Endothelial cell of umbilical vein (primary cell): ENCODE results near the gene DNAJB9. TPM values are rescaled to one million over a fixed set of nuclear protein-coding genes. Genes with fewer than 3 reads are reported as not detected.

ENCODE experiments used
- BruUV-seq: library from RNA; stranded (reverse); fragments of 400-500 nt; replicated peaks from 2 replicates; lab custom pipeline; 2021; lab: Mats Ljungman, UMichigan
- CTCF ChIA-PET: fragments of 300-600, 350-600 bp; sonication (Branson Sonifier 250); formaldehyde crosslinking; loops from one replicate; lab custom pipeline; 2021; ENCODE audit warnings: antibody characterized with exemption, inconsistent platforms; lab: Charles Lee
- POLR2A ChIA-PET: fragments of 300-600, 350-600 bp; sonication (Branson Sonifier 250); formaldehyde crosslinking; loops from one replicate; lab custom pipeline; 2021; ENCODE audit warnings: antibody characterized with exemption, inconsistent platforms; lab: Charles Lee
- DNase-seq: peaks from one replicate; pipeline ENCODE4 v3.0.0-alpha.2; 2011; ENCODE audit warnings: low read depth, low spot score
- FAIRE-seq: peaks from 2 replicates; lab custom pipeline; 2011; peaks lifted over from hg19 to GRCh38; lab: Jason Lieb, UNC
- H2AFZ ChIP-seq: 2 replicates; pipeline ENCODE4 v1.6.0; 2012; ENCODE audit warnings: low read depth, low read length, control low read depth, inconsistent platforms
- H3K27ac ChIP-seq: 2 replicates; pipeline ENCODE4 v1.5.1; 2011; ENCODE audit warnings: low read depth, mild to moderate bottlenecking, control low read depth, low read length, moderate library complexity; ENCODE audit not compliant: insufficient read depth
- H3K27me3 ChIP-seq, 2 experiments: 2 replicates each; pipeline versions ENCODE4 v1.6.0 to v1.6.1; 2011; ENCODE audit warnings: low read length in 2 of 2, mixed read lengths in 1 of 2; ENCODE audit not compliant: control insufficient read depth in 2 of 2, insufficient read depth in 2 of 2
- H3K36me3 ChIP-seq, 2 experiments: 2 replicates in 1 of 2; 3 replicates in 1 of 2; pipeline ENCODE4 v1.5.1; 2011; ENCODE audit warnings: low read length in 2 of 2, mild to moderate bottlenecking in 1 of 2, moderate library complexity in 1 of 2; ENCODE audit not compliant: control insufficient read depth in 2 of 2, insufficient read depth in 2 of 2; ENCODE audit errors: extremely low read depth in 1 of 2
- H3K4me1 ChIP-seq: 3 replicates; pipeline ENCODE4 v1.5.1; 2011; ENCODE audit warnings: mild to moderate bottlenecking, low read length; ENCODE audit not compliant: control insufficient read depth, insufficient read depth; ENCODE audit errors: extremely low read depth
- H3K4me2 ChIP-seq: 2 replicates; pipeline ENCODE4 v1.6.1; 2011; ENCODE audit warnings: low read length, control low read depth, mixed read lengths; ENCODE audit not compliant: insufficient read depth
- H3K4me3 ChIP-seq, 3 experiments: fragments of 200-600 bp in 1 of 3; sonication (generic), shearing (Covaris generic) in 1 of 3; replicated peaks in 1 of 3; 2 replicates each; pipeline ENCODE4 v1.5.1; 2011 to 2016; ENCODE audit warnings: control low read depth in 3 of 3, low read length in 3 of 3, mild to moderate bottlenecking in 2 of 3, inconsistent platforms in 1 of 3, low read depth in 1 of 3, moderate library complexity in 1 of 3; ENCODE audit not compliant: insufficient read depth in 1 of 3
- H3K79me2 ChIP-seq: 2 replicates; pipeline ENCODE4 v1.6.0; 2012; ENCODE audit warnings: low read length, inconsistent platforms; ENCODE audit not compliant: control insufficient read depth, insufficient read depth
- H3K9ac ChIP-seq: replicated peaks from 2 replicates; pipeline ENCODE3; 2011; ENCODE audit warnings: low read length, control low read depth; ENCODE audit not compliant: insufficient read depth; ENCODE audit errors: extremely low read depth
- H3K9me1 ChIP-seq: replicated peaks from 3 replicates; pipeline ENCODE4 v1.6.0; 2011; ENCODE audit warnings: mild to moderate bottlenecking, low read length; ENCODE audit not compliant: control insufficient read depth, insufficient read depth; ENCODE audit errors: extremely low read depth
- H3K9me3 ChIP-seq: replicated peaks from 2 replicates; pipeline ENCODE4 v1.5.1; 2012; ENCODE audit warnings: low read length, inconsistent platforms; ENCODE audit not compliant: control insufficient read depth, insufficient read depth
- H4K20me1 ChIP-seq: replicated peaks from 2 replicates; pipeline ENCODE3; 2011; ENCODE audit warnings: mild to moderate bottlenecking, low read length; ENCODE audit not compliant: control insufficient read depth, insufficient read depth; ENCODE audit errors: extremely low read depth
- CTCF ChIP-seq, 2 donors: IDR thresholded peaks; 1 replicate in 1 of 2; 2 replicates in 1 of 2; pipeline ENCODE4 v1.5.1; 2011; ENCODE audit warnings: low read length in 2 of 2, mild to moderate bottlenecking in 2 of 2, moderate library complexity in 2 of 2, control low read depth in 1 of 2, inconsistent platforms in 1 of 2, low read depth in 1 of 2; ENCODE audit not compliant: insufficient read depth in 1 of 2; ENCODE audit errors: extremely low read depth in 1 of 2
- FOS ChIP-seq: IDR thresholded peaks from 2 replicates; pipeline ENCODE4 v1.6.1; 2011; ENCODE audit warnings: mild to moderate bottlenecking, low read length, moderate library complexity, borderline replicate concordance; ENCODE audit not compliant: insufficient read depth
- GATA2 ChIP-seq: IDR thresholded peaks from 2 replicates; pipeline ENCODE4 v1.7.0; 2011; ENCODE audit warnings: low read depth, mild to moderate bottlenecking, moderate library complexity, mixed read lengths, low read length; ENCODE audit not compliant: insufficient read length, insufficient read depth
- JUN ChIP-seq: IDR thresholded peaks from 2 replicates; pipeline ENCODE4 v1.6.1; 2011; ENCODE audit warnings: borderline replicate concordance, low read depth; ENCODE audit not compliant: insufficient read length, insufficient read depth
- MYC ChIP-seq: IDR thresholded peaks from one replicate; pipeline ENCODE4 v1.6.1; 2011; ENCODE audit warnings: mild to moderate bottlenecking, low read depth, low read length
- POLR2A ChIP-seq: IDR thresholded peaks from 2 replicates; pipeline ENCODE4 v1.6.1; 2012; ENCODE audit warnings: low read depth, mild to moderate bottlenecking, control low read depth, low read length
- dilution Hi-C: fragments of 300-500 bp; cut with MboI; formaldehyde crosslinking; loops from one replicate; pipeline ENCODE4 v1.15.0; 2019; ENCODE audit warnings: low sequenced_read_pairs; ENCODE audit not compliant: extremely low pct_ligation_motif_present
- intact Hi-C: fragments of 100-400 bp; cut with micrococcal nuclease; formaldehyde crosslinking; loops from one replicate; pipeline ENCODE4 v1.10.0; 2022
- polyA plus RNA-seq, 4 experiments: library from polyadenylated mRNA; depleted of rRNA in 3 of 4; stranded (reverse) in 3 of 4; unstranded in 1 of 4; fragments of >200 nt; gene quantifications; 2 replicates each; pipeline versions ENCODE4 v1.2.1 to v1.2.3, GENCODE V29; 2011 to 2012; ENCODE audit warnings: missing spikeins in 1 of 4
- total RNA-seq: library from RNA; stranded (reverse); gene quantifications from 2 replicates; pipeline ENCODE4 v1.2.3, GENCODE V29; 2021

The DNAJB9 gene
- total and polyA plus RNA-seq, 2 donors (not counting 3 experiments of a cell fraction or from before 2014, with no cell fraction given): 11.7 to 11.9 TPM

GRCh38 chr7:108611268-108611667 lies 41.6 kb downstream of the DNAJB9 start:
- CTCF ChIA-PET: interaction anchor here (1.1 kb wide), 1 partner anchor 264 kb away, joined by 5 read pairs; no protein-coding TSS in a partner anchor
- intact Hi-C loops: loop anchor here (5.0 kb wide), 2 partner anchors 1481 to 1831 kb away; no protein-coding TSS in a partner anchor

GRCh38 chr7:108613147-108613948 lies 43.7 kb downstream of the DNAJB9 start:
- Histone ChIP-seq H3K9me3 (no peaks in the 10 kb centered on the region), H2AFZ (no peak overlapping the region), H3K79me2 (no peaks in the 10 kb centered on the region), H3K4me1 (no peaks in the 10 kb centered on the region), H3K27ac (no peak overlapping the region), H4K20me1 (no peaks in the 10 kb centered on the region), H3K36me3 (no peaks in the 10 kb centered on the region), H3K9me1 (no peaks in the 10 kb centered on the region), H3K9ac (no peak overlapping the region), H3K4me3 (no peak overlapping the region), H3K27me3 (peaks cover 3 to 11% of the 10 kb centered on the region in 2 experiments), H3K4me2 (no peak overlapping the region)
- POLR2A ChIA-PET: no interaction called here
- FAIRE-seq (peak; percentile 70), DNase-seq (peak; percentile 59)
- no TSS peak for BruUV-seq
- intact Hi-C loops: loop anchor here (1.0 to 5.0 kb wide), 3 partner anchors 262 to 1829 kb away; no protein-coding TSS in a partner anchor
- CTCF ChIA-PET: interaction anchor here (0.7 to 1.3 kb wide), 4 partner anchors 12 to 1829 kb away, joined by 3 to 5 read pairs (median 4); no protein-coding TSS in a partner anchor
- TF ChIP-seq JUN: no peak
- no peak for TF ChIP-seq POLR2A
- TF ChIP-seq GATA2: no peak
- TF ChIP-seq CTCF (IDR thresholded peaks at IDR 0.05; ENCODE audit: extremely low read depth in 1 of 2, insufficient read depth in 1 of 2, low read depth in 1 of 2, low read length in 2 of 2): peak; percentile 30 to 35
- dilution Hi-C loops: no loop called here

More at GRCh38 chr7:108611268-108611667, 41.6 kb downstream of the DNAJB9 start:
- no peak overlapping the region for H2AFZ ChIP-seq
- no peak overlapping the region for H3K9ac ChIP-seq
- BruUV-seq: no TSS peak
- H3K9me1 ChIP-seq: no peaks in the 10 kb centered on the region
- no peak for DNase-seq
- H3K27me3 ChIP-seq: peaks cover 3 to 8% of the 10 kb centered on the region in 2 experiments
- no peaks in the 10 kb centered on the region for H3K4me1 ChIP-seq
- H3K79me2 ChIP-seq: no peaks in the 10 kb centered on the region
- H3K4me2 ChIP-seq: no peak overlapping the region
- no peaks in the 10 kb centered on the region for H4K20me1 ChIP-seq
- dilution Hi-C loops: no loop called here
- TF ChIP-seq POLR2A (no peak), JUN (no peak), FOS (no peak), MYC (no peak)
- H3K4me3 ChIP-seq: no peak overlapping the region
- no peak overlapping the region for H3K27ac ChIP-seq
- no peaks in the 10 kb centered on the region for H3K9me3 ChIP-seq
- POLR2A ChIA-PET: no interaction called here
- H3K36me3 ChIP-seq: no peaks in the 10 kb centered on the region
- no peak for FAIRE-seq
